ENCODE measurements around the gene PIGR. TPM values are rescaled to one million over a fixed set of nuclear protein-coding genes. Genes with fewer than 3 reads are reported as not detected.

Gene PIGR
- total RNA-seq, 1 donor = not detected

Other genes with a start within 250 kb of the PIGR start
- 0.97 and 1.7 TPM in 2 replicates for gene IL19, start 175.7 kb downstream of the PIGR start, total RNA-seq
- under 0.01 TPM in 1 of 2 replicates, not detected in the other for gene IL10, start 174.0 kb downstream of the PIGR start, total RNA-seq
- 0.32 and 0.86 TPM in 2 replicates for gene IL20, start 80.8 kb downstream of the PIGR start, total RNA-seq
- gene IL24, start 49.0 kb downstream of the PIGR start, total RNA-seq = 0.86 and 2.6 TPM in 2 replicates
- gene FCMR, start 24.5 kb downstream of the PIGR start, total RNA-seq = 1.3 and 1.6 TPM in 2 replicates
- not detected in 2 replicates for gene FCAMR, start 24.0 kb upstream of the PIGR start, total RNA-seq
- gene C1orf116, start 86.3 kb upstream of the PIGR start, total RNA-seq = under 0.01 TPM in 1 of 2 replicates, not detected in the other
- gene YOD1, start 104.7 kb upstream of the PIGR start, total RNA-seq = 10.6 and 16.0 TPM in 2 replicates
- 6.9 and 8.7 TPM in 2 replicates for gene PFKFB2, start 106.8 kb upstream of the PIGR start, total RNA-seq
- 0.32 TPM in 1 of 2 replicates, not detected in the other for gene C4BPB, start 142.4 kb upstream of the PIGR start, total RNA-seq
- not detected in 2 replicates for gene C4BPA, start 157.8 kb upstream of the PIGR start, total RNA-seq

Measured in fibroblast of villous mesenchyme (primary cell).